NCI-H1694 treated with DMSO at 0.1 percent for 48 hours (cell line): ENCODE data around the gene ERC2.

Experiments
- DNase-seq: peaks from one replicate; lab custom pipeline; 2025; lab: John Stamatoyannopoulos, UW

ERC2 gene

DNA sequence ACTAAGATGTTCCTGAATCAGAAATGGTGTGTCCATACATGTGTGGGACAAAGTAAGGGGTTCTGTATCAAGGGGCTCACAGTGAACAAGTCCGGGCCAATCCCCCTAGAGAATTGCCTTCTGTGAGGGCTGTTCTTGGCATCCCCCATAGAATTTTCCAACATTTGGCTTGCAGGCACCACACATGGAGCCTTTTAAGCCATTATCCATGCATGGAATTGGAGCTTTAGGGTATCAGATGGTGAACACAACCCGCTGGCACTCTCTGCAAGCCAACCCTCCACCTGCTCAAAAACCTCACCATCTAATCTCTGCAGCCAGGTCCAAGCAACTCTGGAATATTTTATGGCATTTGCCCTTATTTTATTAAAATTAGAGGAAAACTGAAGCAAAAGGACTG is 278.7 kb downstream of the ERC2 start:
- peak; percentile 18 for DNase-seq

DNA sequence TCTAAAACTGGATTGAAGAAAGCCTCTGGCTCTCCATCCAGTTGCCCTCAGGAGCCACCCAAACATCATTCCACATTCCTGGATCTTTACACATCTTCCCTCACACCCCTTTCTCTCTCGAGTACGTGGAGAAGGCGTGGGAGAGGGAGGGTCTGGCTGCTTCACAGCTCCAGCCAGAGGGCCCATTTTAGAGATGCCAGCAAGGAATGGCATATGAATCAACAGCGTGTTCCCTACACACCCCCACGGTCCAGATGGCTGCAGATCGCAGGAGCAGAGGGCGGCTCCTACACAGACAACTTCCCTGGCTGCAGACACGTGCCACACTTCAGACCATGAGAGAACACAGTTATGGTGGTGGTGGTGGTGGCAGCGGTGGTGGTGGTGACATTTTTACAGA is 280.1 kb downstream of the ERC2 start:
- no peak for DNase-seq

DNA sequence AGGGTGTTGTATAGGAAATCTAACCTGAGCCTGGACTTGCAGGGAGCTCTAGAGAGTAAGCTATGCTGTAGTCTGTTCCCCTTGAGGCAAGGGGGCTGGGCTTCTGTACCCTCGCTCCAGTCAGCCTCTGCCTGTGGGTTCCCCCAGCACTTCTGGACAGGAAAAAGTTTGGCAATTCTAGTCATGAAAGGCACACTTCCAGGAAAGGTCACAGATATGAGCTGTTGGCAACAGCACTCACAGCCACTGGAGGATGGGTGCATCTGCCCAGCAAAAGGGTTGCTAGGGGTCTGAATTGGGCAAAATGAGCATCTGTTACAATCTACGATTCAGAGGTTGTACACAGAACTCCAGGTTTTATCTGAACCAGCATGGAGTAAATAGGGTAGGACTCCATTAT is 281.2 kb downstream of the ERC2 start:
- no peak for DNase-seq

DNA sequence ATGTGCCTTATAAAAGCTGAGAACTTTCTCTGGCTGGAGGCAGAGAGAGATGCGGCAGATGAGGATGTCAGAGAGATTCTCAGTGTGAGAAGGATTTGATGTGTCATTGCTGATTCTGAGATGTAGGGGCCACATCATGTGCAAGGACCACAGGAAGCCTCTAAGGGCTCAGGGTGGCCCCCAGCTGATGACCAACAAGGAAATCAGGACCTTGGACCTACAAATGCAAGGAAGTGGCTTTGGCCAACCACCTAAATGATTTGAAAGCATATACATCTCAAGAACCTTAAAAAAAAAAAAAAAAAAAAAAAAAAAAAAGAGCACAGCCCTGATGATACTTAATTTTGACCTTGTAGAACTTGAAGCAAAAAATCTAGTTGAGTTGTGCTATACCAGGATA is 282.4 kb downstream of the ERC2 start:
- no peak for DNase-seq

DNA sequence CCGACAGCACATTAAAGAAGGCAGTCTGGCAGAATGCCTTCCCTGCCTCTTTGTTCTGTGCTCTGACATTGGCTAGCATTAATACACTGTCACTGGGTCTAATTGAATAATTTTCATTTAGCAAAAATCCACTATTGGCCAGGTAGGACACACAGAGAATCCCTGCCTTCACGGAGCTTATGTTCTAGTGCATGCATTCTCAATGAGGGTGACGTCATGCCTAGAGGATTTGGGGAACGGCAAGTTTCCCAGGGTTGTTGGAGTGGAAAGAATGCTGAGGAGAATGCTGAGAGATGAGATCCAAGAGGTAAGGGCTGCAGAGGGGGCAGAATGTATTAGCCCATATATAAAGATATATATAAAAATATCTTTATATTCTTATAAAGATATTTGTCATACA is 284.7 kb downstream of the ERC2 start:
- no peak for DNase-seq

DNA sequence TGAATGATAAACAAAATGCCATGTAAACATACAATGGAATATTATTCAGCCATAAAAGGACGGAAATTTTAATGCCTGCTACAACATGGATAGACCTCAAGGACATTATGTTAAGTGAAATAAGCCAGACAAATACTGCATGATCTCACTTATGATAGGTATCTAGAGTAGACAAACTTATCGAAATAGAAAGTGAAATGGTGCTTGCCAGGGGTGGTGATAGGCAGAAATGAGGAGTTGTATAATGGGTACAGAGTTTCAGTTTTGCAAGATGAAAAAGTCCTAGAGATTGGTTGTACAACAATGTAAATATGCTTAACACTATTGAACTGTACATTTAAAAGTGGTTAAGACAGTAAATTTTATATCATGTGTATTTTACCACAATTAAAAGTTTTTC is 287.8 kb downstream of the ERC2 start:
- no peak for DNase-seq

DNA sequence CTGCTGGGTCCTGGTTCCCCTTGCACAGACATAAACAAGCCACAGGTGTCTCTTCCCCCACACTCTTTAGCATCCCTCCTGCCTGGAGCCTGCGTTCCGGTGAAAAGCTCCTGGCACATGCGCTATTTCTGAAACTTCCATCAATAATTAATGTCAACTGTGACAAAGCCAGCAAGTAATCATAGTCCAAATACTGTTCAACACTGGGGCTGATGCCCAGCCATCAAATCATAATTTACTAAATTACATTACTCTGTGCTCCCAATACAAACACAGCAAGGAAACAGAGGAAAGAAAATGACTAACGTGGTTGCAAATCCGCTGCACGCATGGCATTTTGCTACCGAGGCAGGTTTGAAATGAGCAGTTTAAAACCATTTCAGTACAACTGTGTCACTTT is 294.7 kb downstream of the ERC2 start:
- no peak for DNase-seq

DNA sequence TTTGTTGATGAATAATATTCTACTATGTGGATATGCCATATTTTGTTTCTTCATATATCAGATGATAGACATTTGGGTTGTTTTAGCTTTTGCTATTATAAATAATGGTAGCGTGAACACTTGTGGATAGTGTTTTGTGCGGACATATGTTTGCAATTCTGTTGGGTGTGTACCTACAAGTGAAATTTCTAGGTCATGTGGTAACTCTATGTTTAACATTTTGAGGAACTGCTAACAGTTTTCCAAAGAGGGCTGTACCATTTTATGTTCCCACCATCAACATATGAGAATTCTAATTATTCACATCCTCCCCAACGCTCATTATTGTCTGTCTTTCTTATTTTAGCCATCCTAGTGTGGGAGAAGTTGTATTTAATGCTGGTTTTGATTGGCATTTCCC is 303.8 kb downstream of the ERC2 start:
- no peak for DNase-seq

DNA sequence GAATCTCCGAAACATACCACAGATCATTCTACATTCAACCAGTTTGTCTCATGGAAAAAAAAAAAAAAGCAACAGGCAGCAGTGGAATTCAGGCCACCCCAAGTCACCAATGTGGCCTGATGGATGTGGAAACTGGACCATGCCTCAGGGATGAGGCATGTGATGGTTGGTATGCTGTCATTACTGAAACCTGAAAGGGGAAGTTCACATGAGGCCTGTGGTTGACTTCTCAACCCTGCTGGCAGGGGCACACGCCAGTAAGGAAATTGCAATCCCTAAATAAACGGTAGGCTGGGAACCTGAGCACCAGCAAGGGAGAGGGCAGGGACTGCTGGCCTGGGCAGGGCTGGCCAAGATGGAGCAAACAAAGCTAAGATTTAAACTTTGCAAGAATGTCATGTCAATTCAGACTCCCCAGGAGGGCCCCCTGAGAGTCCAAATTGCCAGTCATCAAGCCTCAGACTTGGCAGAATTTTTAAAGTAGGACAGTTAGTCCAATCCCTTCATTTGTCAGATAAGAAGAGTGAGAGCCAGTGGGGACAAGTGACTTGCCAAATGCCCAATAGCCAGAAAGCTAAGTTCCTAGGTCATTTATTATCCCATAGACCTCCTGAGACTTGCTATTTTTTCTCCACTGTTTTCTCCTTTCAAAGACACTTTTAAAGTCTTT is 310.4 kb downstream of the ERC2 start:
- DNase-seq, result no peak

DNA sequence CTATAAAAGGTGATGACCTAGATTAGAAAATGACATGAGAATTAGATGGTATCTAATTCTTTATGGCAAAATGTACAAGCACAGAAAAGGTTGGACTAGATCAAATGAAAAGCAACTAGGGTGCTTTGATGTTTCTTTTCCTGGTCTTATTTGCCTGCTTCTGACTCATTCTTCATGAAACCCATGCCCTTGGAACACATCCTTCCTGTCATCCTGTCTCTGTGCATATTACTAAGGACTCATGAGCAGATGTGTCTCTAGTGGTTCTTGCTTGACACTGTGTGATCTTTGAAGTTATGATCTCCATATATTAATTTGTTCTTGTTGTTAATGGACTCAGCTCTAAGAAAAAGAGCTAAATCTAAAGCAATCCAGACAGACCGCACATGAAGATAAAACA is 314.0 kb downstream of the ERC2 start:
- DNase-seq, result no peak

DNA sequence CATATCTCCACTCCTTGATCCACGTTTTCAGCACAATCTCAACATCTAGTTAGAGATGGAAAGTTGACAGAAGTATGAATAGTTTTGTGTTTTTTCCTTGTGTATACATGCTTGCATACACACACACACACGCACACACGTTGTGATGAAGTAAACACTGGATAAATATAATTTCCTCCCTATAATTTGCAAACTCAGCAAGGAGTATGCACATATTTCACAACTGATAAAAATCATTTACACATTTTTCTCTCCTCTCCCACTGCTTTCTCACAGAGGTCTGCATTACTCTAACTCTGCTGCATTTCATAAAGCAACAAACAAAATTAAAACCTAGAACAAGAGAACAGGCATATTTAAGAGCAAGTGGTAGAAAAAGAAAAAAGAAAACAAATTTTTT is 320.9 kb downstream of the ERC2 start:
- no peak for DNase-seq

DNA sequence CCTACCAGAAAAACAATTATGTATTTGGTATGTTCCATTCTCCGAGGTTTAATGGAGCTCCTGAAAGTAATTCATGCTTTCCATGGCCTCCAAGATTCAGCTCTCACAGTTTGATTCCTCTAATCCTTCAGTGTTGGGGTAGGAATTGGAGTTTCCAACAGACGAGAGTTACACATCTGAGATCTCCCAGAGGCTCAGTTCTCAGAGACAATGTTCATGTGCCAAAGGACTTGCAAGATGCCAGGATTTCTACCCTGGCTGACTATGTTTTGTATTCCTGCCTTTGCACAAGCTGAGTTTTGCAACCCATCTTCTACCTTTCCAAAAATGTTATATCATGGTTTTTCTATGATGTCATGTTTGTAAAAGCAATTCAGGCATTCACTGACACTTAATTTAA is 322.9 kb downstream of the ERC2 start:
- DNase-seq, result no peak

DNA sequence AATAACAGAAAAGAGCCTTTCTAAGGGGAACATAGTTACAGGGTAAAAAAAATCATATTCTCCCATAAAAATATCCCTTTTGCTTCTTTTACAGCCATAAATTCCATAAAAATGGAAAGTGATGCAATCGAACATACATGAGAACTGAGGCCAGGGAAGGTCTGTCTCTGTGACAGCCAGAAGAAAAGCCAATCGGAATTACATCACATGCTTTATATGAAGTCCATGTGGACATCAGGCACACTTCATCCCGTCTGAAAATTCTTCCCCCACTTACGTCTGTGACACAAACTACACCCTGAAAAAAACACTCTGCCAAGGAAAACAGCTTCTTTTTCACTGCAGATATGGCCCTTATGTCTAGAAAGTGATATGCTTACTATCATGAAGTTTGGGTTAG is 323.5 kb downstream of the ERC2 start:
- no peak for DNase-seq

DNA sequence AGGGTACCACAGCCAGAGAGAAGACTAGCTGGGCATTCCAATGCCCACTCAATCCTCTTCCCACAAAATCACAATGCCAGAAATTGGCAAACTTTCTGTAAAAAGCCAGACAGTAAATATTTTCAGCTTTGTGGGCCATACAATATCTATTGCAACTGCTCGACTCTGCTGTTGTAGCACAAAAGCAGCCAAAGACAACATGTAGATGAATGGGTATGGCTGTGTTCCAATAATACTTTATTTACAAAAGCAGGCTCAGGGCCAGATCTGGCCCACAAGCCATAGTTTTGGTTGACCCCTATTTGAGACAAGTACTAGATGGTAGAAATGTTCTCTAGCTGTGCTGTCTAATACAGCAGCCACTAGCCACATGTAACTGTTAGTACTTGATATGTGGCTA is 330.9 kb downstream of the ERC2 start:
- DNase-seq, result no peak

DNA sequence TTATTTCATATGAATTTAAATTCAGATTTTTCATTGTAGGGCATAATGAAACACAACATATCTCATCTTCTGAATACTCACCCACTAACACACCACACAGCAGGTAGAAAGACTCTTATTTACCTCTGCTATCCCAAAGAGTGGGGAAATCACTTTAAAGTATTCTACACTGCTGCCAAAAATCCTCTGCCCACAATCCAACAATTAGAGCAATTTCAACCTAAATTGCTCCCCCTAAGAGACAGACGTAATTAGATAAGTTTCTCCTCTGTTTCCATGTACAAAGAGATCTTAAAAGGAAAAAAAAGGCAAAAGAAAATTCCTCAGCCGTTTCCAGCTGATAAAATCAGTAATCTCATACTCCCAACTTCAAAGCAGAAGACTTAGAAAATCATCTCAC is 331.8 kb downstream of the ERC2 start:
- DNase-seq, result no peak

DNA sequence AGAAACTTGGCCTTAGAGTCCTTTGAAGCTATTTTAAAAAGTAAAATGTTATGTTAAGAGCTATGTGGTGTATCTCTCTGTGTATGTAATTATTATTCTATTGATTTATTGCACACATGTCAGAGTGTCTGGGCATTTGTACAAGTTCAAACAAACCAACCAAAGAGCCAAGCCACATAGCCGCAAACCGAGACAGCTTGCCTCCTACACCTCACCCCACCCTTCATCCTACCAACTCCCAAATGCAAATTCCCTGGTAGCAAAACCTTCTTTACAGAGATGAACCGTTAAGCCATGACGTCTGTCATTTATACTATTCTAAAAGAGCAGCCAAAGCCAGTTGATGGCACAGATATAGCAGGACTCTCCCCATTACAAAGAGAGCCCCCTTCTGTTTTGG is 332.3 kb downstream of the ERC2 start:
- DNase-seq, result no peak

DNA sequence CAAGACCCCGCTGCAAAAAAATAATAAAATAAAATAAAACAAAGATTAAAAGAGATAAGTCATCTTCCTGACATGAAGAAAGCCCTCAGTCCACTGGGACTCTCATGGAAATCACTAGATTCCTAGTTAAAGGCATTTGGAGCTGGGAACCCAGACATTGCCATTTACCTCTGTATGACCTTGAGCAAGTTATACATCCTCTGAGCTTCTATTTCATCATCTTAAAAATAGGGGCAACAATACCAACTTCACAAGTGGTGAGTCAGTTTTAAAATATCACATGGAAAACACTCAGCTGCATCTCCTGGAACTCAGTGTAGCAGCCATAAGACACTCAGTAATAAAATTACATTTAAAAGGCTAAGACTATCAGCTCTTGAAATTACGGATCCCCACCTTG is 334.8 kb downstream of the ERC2 start:
- no peak for DNase-seq

DNA sequence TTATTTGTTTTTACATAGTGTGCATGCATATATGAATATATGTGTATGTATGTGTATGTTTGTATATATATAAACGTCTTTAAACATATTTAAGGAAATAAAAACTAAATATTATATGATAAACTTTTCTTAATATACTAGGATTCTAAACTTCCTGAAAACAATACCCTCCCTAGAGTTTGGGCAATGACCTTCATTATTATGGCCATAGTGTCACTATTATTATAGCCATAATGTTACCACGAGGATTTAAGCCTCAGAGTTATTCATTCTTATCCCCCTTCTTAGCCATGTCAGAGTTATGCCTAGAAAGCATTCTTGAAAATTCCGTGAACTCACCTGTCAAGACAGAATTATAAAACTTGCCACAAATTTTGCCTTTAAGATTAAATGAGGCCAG is 335.5 kb downstream of the ERC2 start:
- DNase-seq, result no peak

DNA sequence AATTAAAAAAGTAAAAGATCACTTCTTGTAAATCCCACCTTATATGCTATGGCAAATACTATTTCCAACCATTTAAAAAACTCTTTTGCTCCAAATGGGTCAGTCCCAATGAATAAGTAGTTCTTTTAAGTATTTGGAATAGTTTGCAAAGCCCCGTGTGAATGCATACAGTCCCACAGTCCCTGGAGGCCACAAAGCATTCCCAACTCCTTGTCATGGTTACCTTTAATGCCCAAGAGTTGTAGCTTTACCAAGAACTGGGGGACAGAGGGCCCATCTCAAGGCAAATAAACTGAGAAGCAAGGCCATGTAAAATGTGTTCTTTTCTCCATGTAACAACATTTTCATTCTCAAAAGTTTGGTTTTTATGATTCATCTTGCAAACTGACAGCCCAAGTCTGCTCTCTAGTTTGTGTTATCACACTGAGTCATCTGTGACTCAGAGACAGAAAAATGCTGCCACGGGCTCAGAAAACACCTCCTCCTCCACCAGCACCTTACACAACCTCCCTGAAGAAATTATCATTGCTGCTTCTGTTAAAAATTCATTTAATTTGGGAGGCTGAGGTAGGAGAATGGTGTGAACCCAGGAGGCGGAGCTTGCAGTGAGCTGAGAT is 336.2 kb downstream of the ERC2 start:
- DNase-seq, result no peak

DNA sequence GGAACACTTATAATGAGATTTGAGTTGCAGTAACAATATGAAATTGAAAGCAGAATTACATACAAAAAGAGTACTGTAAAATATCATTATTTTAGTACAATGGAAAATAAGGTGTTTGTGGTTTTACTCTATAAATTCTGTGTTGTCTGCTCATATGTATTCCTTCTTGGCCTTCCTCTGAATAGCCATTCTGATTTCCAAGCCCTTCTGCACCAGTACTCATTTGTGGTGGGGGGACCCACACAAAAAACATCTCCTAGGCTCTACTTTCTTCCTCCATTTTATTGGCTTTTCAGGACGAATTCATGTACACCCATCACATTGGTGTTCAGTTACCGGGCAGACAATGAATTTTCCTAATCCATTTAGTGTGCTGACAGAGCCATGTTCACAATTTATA is 338.2 kb downstream of the ERC2 start:
- DNase-seq, result no peak

DNA sequence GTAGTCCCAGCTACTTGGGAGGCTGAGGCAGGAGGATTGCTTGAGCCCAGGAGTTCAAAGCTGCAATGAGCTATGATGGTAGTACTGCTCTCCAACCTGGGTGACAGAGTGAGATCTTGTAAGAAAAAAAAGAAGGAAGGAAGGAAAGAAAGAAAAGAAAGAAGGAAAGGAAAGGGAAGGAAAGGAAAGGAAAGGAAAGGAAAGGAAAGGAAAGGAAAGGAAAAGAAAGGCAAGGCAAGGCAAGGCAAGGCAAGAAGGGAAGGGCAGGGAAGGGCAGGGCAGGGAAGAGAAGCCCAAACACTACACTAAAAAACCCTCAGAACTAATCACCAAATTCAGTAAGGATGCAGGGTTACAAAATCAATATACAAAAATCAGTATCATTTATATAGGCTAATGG is 341.6 kb downstream of the ERC2 start:
- no peak for DNase-seq

DNA sequence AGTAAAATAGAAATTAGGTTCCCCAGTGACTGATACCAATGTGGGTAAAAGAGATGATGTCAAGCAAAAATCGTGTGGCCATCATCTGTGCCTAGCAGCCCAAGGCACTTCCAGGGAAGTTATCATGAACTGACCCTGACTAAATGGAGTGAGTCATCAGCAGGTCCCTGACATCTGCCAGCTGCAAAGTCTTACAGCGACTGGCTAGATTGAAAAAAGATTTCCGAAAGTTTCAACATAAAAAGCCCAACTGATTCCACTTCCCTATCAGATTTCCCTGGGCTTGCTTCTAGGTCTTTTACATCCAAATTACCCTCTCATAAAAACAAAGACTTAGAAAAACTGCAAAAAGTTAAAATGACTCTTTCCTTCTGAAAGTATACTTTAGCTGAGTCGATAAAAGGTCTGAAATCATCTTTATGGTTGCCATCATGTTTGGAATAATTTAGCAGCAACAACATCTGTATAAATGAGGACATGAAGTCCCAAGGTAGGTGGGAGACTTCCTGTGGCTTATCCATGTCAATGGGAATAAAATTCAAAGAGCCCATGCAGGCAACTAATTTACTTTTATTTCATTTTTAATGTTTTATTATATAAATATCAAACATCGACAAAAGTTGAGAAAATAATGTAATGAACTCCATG is 342.8 kb downstream of the ERC2 start:
- no peak for DNase-seq

DNA sequence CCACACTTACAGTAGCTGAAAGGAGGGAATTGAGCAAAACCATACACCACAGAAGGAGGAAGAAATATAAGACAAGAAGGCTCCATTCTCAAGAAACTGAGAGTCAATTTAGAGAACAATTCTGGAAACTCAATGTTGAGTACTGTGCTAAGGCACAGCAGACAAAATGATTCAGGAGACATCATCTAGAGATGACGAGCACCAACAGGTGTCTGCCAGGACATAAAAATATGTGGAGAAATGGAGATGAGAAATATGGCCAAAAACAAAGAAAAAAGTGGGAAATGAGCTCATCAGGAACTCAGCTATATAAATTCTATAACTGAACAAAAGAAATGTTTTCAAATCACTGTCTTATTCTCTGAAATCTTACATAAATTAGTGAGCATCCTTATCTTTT is 343.7 kb downstream of the ERC2 start:
- DNase-seq, result no peak

DNA sequence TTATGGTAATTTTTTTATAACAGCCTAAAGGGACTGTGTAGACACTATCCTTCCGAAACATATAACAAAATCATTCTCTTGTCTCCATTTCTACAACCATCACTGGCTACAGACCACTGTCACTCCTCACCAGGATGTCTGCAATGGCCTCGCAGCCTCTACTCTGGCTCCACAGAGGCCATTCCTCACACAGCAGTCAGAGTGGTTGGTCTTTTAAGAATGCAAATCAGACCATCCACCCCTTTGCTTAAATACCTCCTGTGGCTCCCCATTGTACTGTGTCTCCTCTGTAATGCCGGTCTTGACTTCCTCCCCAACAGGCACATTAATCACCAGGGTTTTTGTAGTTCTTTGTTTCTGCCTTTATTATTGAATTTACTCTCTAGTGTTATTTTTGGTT is 344.8 kb downstream of the ERC2 start:
- DNase-seq, result no peak
